SK-N-SH (cell line): ENCODE measurements around the gene TMTC2. TPM values are rescaled to one million over a fixed set of nuclear protein-coding genes. Genes with fewer than 3 reads are reported as not detected.

Source experiments
- CTCF ChIA-PET: fragments of 300-600, 350-600 bp; formaldehyde crosslinking; extraction: SDS; loops from one replicate; lab custom pipeline; 2021; lab: Yijun Ruan, JAX
- POLR2A ChIA-PET: fragments of 350-600 bp; sonication (Branson Sonifier 250); formaldehyde crosslinking; extraction: SDS; loops from one replicate; lab custom pipeline; 2020; ENCODE audit warnings: antibody characterized with exemption, inconsistent platforms; lab: Yijun Ruan, JAX
- DNase-seq: peaks from one replicate; pipeline ENCODE4 v3.0.0; 2012
- H2AFZ ChIP-seq: fragments of 200-600 bp; sonication (generic); 2 replicates; pipeline ENCODE4 v1.8.1; 2016; ENCODE audit warnings: antibody characterized with exemption, mild to moderate bottlenecking, low read depth
- H3F3A ChIP-seq: fragments of 200-600 bp; sonication (generic); replicated peaks from 2 replicates; pipeline ENCODE3; 2016; ENCODE audit warnings: antibody characterized with exemption, mild to moderate bottlenecking; ENCODE audit not compliant: insufficient read depth
- H3K27ac ChIP-seq, 2 experiments: fragments of 200-500 bp in 1 of 2; fragments of 200-600 bp in 1 of 2; sonication (Bioruptor generic) in 1 of 2; sonication (generic), shearing (Covaris generic) in 1 of 2; 2 replicates each; pipeline versions ENCODE4 v1.5.1 to v1.6.1; 2014 to 2016; ENCODE audit warnings: low read depth in 2 of 2, inconsistent platforms in 1 of 2, low read length in 1 of 2, mild to moderate bottlenecking in 1 of 2, mixed read lengths in 1 of 2
- H3K27me3 ChIP-seq: fragments of 200-600 bp; sonication (generic), shearing (Covaris generic); 2 replicates; pipeline ENCODE4 v1.6.1; 2016; ENCODE audit warnings: mixed run types; ENCODE audit not compliant: insufficient read depth
- H3K36me3 ChIP-seq, 2 experiments: fragments of 200-500 bp in 1 of 2; fragments of 200-600 bp in 1 of 2; sonication (Bioruptor generic) in 1 of 2; sonication (generic) in 1 of 2; replicated peaks in 1 of 2; 2 replicates each; pipeline versions ENCODE3 to v1.5.1; 2014 to 2016; ENCODE audit warnings: low read length in 1 of 2, mild to moderate bottlenecking in 1 of 2; ENCODE audit not compliant: insufficient read depth in 2 of 2, control insufficient read depth in 1 of 2
- H3K4me1 ChIP-seq, 2 experiments: fragments of 200-500 bp in 1 of 2; fragments of 200-600 bp in 1 of 2; sonication (Bioruptor generic) in 1 of 2; sonication (generic), shearing (Covaris generic) in 1 of 2; 2 replicates each; pipeline versions ENCODE4 v1.5.1 to v1.6.1; 2014 to 2016; ENCODE audit warnings: low read depth in 1 of 2, low read length in 1 of 2, mixed run types in 1 of 2; ENCODE audit not compliant: insufficient read depth in 2 of 2, control insufficient read depth in 1 of 2
- H3K4me2 ChIP-seq: fragments of 200-600 bp; sonication (generic), shearing (Covaris generic); 2 replicates; pipeline ENCODE4 v1.6.1; 2017; ENCODE audit warnings: mixed run types
- H3K4me3 ChIP-seq, 2 experiments: fragments of 200-500 bp in 1 of 2; fragments of 200-600 bp in 1 of 2; sonication (Bioruptor generic) in 1 of 2; sonication (generic), shearing (Covaris generic) in 1 of 2; 2 replicates each; pipeline versions ENCODE4 v1.5.1 to v1.8.1; 2014 to 2016; ENCODE audit warnings: low read depth in 2 of 2, inconsistent platforms in 1 of 2, low read length in 1 of 2, mild to moderate bottlenecking in 1 of 2, mixed read lengths in 1 of 2, moderate library complexity in 1 of 2
- H3K79me2 ChIP-seq: fragments of 200-600 bp; sonication (generic); 2 replicates; pipeline ENCODE4 v1.8.1; 2017; ENCODE audit warnings: mild to moderate bottlenecking; ENCODE audit not compliant: insufficient read depth
- H3K9ac ChIP-seq: fragments of 200-600 bp; sonication (generic); 2 replicates; pipeline ENCODE4 v1.6.1; 2017; ENCODE audit warnings: mixed run types
- H3K9me2 ChIP-seq: fragments of 200-600 bp; sonication (generic); 2 replicates; pipeline ENCODE4 v1.6.1; 2017; ENCODE audit warnings: mixed run types
- H3K9me3 ChIP-seq: fragments of 200-600 bp; sonication (generic); 2 replicates; pipeline ENCODE4 v1.6.1; 2017; ENCODE audit warnings: mixed run types, mild to moderate bottlenecking, moderate library complexity
- H4K20me1 ChIP-seq: fragments of 200-600 bp; sonication (generic); 2 replicates; pipeline ENCODE4 v1.6.1; 2017; ENCODE audit warnings: mild to moderate bottlenecking, mixed run types; ENCODE audit not compliant: insufficient read depth
- EZH2phosphoT487 ChIP-seq: fragments of 200-600 bp; sonication (generic); IDR thresholded peaks from 2 replicates; pipeline ENCODE4 v1.6.1; 2017; ENCODE audit warnings: low read depth, mixed run types, mild to moderate bottlenecking, antibody characterized with exemption, moderate library complexity, borderline replicate concordance
- FOXJ3 ChIP-seq: sonication (generic); formaldehyde crosslinking; IDR thresholded peaks from 2 replicates; pipeline ENCODE4 v1.5.1; 2020; ENCODE audit warnings: mild to moderate bottlenecking, missing genetic modification reagents
- GABPA ChIP-seq: IDR thresholded peaks from 2 replicates; pipeline ENCODE4 v1.4.0; 2012; ENCODE audit warnings: low read depth, mild to moderate bottlenecking
- IRF3 ChIP-seq: fragments of 150-350 bp; IDR thresholded peaks from 2 replicates; pipeline ENCODE4 v1.6.1; 2016; ENCODE audit warnings: mild to moderate bottlenecking, low read depth, low read length
- MXI1 ChIP-seq: IDR thresholded peaks from 2 replicates; pipeline ENCODE4 v1.6.1; 2012; ENCODE audit warnings: mild to moderate bottlenecking, low read depth, low read length, improper control_type of control experiment
- NFIC ChIP-seq: IDR thresholded peaks from 2 replicates; pipeline ENCODE4 v1.4.0; 2012; ENCODE audit warnings: borderline replicate concordance
- RFX5 ChIP-seq: IDR thresholded peaks from 2 replicates; pipeline ENCODE4 v1.6.1; 2012; ENCODE audit warnings: mild to moderate bottlenecking, improper control_type of control experiment, low read length
- RXRA ChIP-seq: IDR thresholded peaks from 2 replicates; pipeline ENCODE4 v1.4.0; 2012; ENCODE audit warnings: low read depth, mild to moderate bottlenecking, borderline replicate concordance
- SIN3A ChIP-seq: IDR thresholded peaks from 2 replicates; pipeline ENCODE4 v1.6.1; 2012; ENCODE audit warnings: low read depth, mild to moderate bottlenecking, low read length, moderate library complexity, borderline replicate concordance
- TCF12 ChIP-seq: IDR thresholded peaks from 2 replicates; pipeline ENCODE4 v1.4.0; 2012
- YY1 ChIP-seq: IDR thresholded peaks from 2 replicates; pipeline ENCODE4 v1.4.0; 2012; ENCODE audit warnings: low read depth, mild to moderate bottlenecking
- WGBS: methylation state at CpG from one replicate; pipeline ENCODE4 v1.1.6; 2017; ENCODE audit warnings: low lambda C conversion rate; 5-methylcytosine and 5-hydroxymethylcytosine counted together
- polyA plus RNA-seq, 3 experiments: library from polyadenylated mRNA; depleted of rRNA; stranded (reverse); fragments of >200 nt; gene quantifications; 2 replicates each; pipeline ENCODE4 v1.2.3, GENCODE V29; 2012
- TF ChIP-seq, protein P1 (sequence below): IDR thresholded peaks from 2 replicates; pipeline ENCODE4; 2012
- TF ChIP-seq, protein P2 (sequence below): IDR thresholded peaks from 2 replicates; pipeline ENCODE4 v1.4.0; 2012; ENCODE audit warnings: low read depth, borderline replicate concordance
- TF ChIP-seq, protein P3 (sequence below): fragments of 200-600 bp; sonication (generic); IDR thresholded peaks from 2 replicates; pipeline ENCODE4 v1.6.1; 2017; ENCODE audit warnings: antibody characterized with exemption, mild to moderate bottlenecking, moderate library complexity

TMTC2 gene
- polyA plus RNA-seq, 1 of the 3 experiments (the other 2 are of a cell fraction), result 4.1 TPM

DNA sequence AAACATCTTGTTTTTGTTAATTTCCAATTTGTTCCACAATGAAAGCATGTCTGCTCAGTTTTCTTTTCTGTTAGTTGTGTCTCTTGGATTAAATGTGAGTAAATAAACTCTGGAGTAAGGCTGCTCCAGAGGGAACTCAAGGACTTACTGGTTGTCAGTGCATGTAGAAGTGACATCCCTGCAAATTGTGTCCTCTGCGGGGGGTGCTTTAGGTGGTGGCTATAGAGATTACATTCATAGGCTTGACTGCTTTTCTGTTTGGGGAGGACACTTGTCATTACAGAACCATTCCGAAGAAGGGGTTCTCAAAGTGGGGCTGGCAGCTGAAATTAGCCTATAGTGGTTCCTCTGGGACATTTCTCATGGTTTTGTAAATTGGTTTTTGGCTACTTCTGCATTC, 8.8 kb downstream of the TMTC2 start:
- Histone ChIP-seq H3K9me2 (0 out of 2 replicates have a peak, but pooled peaks cover 2% of the 10 kb centered on the region), H3K4me3 (no peak overlapping the region), H3K4me1 (peaks cover 0 to 8% of the 10 kb centered on the region in 2 experiments; a peak in 2 of 4 replicates), H3K27ac (no peak overlapping the region), H4K20me1 (no peaks in the 10 kb centered on the region), H2AFZ (no peak overlapping the region), H3K4me2 (no peak overlapping the region), H3K9ac (no peak overlapping the region), H3F3A (no peaks in the 10 kb centered on the region), H3K79me2 (no peaks in the 10 kb centered on the region), H3K9me3 (no peaks in the 10 kb centered on the region), H3K36me3 (peaks cover 12 to 19% of the 10 kb centered on the region in 2 experiments), H3K27me3 (no peaks in the 10 kb centered on the region)
- ChIA-PET CTCF (interaction anchor here (1.3 to 1.8 kb wide), 2 partner anchors 10 to 14 kb away, joined by 3 to 8 read pairs; no protein-coding TSS in a partner anchor), POLR2A (no interaction called here)
- WGBS, result 92% methylated on average over 2 of the region's 2 CpGs
- TF ChIP-seq RXRA, result no peak
- no peak for TF ChIP-seq EZH2phosphoT487
- TF ChIP-seq RFX5, result no peak
- TF ChIP-seq, protein P1, sequence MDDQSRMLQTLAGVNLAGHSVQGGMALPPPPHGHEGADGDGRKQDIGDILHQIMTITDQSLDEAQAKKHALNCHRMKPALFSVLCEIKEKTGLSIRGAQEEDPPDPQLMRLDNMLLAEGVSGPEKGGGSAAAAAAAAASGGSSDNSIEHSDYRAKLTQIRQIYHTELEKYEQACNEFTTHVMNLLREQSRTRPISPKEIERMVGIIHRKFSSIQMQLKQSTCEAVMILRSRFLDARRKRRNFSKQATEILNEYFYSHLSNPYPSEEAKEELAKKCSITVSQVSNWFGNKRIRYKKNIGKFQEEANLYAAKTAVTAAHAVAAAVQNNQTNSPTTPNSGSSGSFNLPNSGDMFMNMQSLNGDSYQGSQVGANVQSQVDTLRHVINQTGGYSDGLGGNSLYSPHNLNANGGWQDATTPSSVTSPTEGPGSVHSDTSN, result no peak
- TF ChIP-seq, protein P2, sequence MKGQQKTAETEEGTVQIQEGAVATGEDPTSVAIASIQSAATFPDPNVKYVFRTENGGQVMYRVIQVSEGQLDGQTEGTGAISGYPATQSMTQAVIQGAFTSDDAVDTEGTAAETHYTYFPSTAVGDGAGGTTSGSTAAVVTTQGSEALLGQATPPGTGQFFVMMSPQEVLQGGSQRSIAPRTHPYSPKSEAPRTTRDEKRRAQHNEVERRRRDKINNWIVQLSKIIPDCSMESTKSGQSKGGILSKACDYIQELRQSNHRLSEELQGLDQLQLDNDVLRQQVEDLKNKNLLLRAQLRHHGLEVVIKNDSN, result no peak
- TF ChIP-seq IRF3, result no peak
- TF ChIP-seq, protein P3, sequence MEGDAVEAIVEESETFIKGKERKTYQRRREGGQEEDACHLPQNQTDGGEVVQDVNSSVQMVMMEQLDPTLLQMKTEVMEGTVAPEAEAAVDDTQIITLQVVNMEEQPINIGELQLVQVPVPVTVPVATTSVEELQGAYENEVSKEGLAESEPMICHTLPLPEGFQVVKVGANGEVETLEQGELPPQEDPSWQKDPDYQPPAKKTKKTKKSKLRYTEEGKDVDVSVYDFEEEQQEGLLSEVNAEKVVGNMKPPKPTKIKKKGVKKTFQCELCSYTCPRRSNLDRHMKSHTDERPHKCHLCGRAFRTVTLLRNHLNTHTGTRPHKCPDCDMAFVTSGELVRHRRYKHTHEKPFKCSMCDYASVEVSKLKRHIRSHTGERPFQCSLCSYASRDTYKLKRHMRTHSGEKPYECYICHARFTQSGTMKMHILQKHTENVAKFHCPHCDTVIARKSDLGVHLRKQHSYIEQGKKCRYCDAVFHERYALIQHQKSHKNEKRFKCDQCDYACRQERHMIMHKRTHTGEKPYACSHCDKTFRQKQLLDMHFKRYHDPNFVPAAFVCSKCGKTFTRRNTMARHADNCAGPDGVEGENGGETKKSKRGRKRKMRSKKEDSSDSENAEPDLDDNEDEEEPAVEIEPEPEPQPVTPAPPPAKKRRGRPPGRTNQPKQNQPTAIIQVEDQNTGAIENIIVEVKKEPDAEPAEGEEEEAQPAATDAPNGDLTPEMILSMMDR, result no peak
- DNase-seq, result no peak

DNA sequence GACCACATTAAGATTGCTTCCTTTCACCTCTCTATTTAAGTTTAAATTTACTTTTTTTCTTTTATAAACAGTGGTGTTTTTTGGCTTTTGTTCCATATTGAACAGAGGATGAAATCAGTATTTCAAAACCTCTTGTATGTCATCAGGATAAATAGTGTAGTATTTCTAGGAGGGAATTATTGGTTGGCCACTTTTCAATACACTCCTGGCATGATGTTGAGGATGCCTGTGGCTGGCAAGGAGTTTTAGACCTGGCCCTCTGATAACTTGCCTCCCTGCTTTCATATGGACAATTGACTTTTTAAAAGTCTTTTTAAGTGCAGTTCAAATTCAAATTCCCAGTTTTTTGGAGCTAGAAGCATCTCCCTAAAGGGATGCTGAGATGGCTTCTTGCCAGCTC, 9.8 kb downstream of the TMTC2 start:
- Histone ChIP-seq H3K4me1 (peaks cover 0 to 7% of the 10 kb centered on the region in 2 experiments; a peak in 2 of 4 replicates), H2AFZ (no peak overlapping the region), H3K4me2 (no peak overlapping the region), H3K27me3 (no peaks in the 10 kb centered on the region), H3K79me2 (no peaks in the 10 kb centered on the region), H3K9me3 (no peaks in the 10 kb centered on the region), H3K27ac (no peak overlapping the region), H4K20me1 (no peaks in the 10 kb centered on the region), H3K36me3 (peaks cover 8 to 14% of the 10 kb centered on the region in 2 experiments), H3K4me3 (no peak overlapping the region), H3F3A (no peaks in the 10 kb centered on the region), H3K9me2 (0 out of 2 replicates have a peak, but pooled peaks cover 2% of the 10 kb centered on the region), H3K9ac (no peak overlapping the region)
- DNase-seq, result no peak
- TF ChIP-seq NFIC (no peak), GABPA (no peak), RXRA (no peak), YY1 (no peak), MXI1 (no peak), FOXJ3 (no peak), SIN3A (no peak), TCF12 (no peak)
- TF ChIP-seq, protein P1, result no peak
- CTCF ChIA-PET, result interaction anchor here (0.8 to 1.8 kb wide), 3 partner anchors 11 to 24 kb away, joined by 3 to 8 read pairs (median 5); no protein-coding TSS in a partner anchor
- POLR2A ChIA-PET, result no interaction called here
